ENCODE results near the gene RENBP.

Gene RENBP

GRCh38 chrX:153920546-153920945, 23.9 kb downstream of the RENBP start:
- no CpG with 5 or more reads among the region's 14 CpGs for WGBS (ENCODE audit: extremely low coverage, insufficient coverage, insufficient read length)
- H3K27me3 ChIP-seq (ENCODE audit: insufficient read depth, low read length): no peaks in the 10 kb centered on the region

DNA sequence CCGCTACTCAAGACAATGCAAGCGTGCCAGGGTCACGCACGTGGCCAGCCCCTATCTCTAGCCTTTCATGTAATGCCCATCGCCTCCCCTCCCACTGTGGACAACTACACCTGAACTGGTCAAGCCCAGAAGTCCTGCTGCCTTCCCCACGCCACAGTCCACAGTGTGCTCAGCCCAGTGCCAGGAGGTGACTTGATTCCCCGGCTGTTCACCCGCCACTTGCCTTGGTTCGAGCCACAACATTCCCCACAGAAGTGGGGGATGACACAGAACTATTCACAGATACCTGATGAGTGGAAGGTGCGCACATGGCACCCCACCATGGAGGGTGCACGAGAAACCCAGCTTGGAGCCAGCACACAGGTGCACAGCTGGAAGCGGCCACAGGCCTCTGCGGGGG, 25.2 kb downstream of the RENBP start:
- Histone ChIP-seq H3K4ac (ENCODE audit: low read depth, low read length) (no peak overlapping the region), H3K18ac (ENCODE audit: low read length) (no peak overlapping the region), H3K79me2 (ENCODE audit: control insufficient read depth, insufficient read depth, low read length, poor library complexity) (no peaks in the 10 kb centered on the region), H3K27ac (ENCODE audit: low read depth, low read length) (no peak overlapping the region), H2BK120ac (ENCODE audit: insufficient read depth, low read length, poor library complexity) (no peak overlapping the region), H3K4me2 (ENCODE audit: low read length) (no peak overlapping the region), H3K9ac (ENCODE audit: low read length) (no peak overlapping the region), H4K12ac (ENCODE audit: low read depth, low read length) (no peak overlapping the region), H3K9me3 (ENCODE audit: insufficient read depth, low read depth, low read length) (peaks cover 2% of the 10 kb centered on the region), H3K4me1 (ENCODE audit: control insufficient read depth in 1 of 2, insufficient read depth in 2 of 2, low read length in 2 of 2) (peaks cover 0 to 3% of the 10 kb centered on the region in 2 experiments), H3K4me3 (ENCODE audit: low read depth, low read length) (no peak overlapping the region), H2BK12ac (ENCODE audit: low read length) (no peak overlapping the region), H3K79me1 (ENCODE audit: low read length) (no peaks in the 10 kb centered on the region), H3K23ac (ENCODE audit: low read length) (no peak overlapping the region), H4K8ac (ENCODE audit: low read depth, low read length) (no peak overlapping the region), H3K36me3 (ENCODE audit: control insufficient read depth in 1 of 2, insufficient read depth in 2 of 2, low read length in 2 of 2) (no peaks in the 10 kb centered on the region), H3K14ac (ENCODE audit: low read length) (no peak overlapping the region), H3K27me3 (ENCODE audit: insufficient read depth, low read length) (no peaks in the 10 kb centered on the region), H2AFZ (ENCODE audit: insufficient read depth, low read length, poor library complexity) (no peak overlapping the region), H4K91ac (ENCODE audit: low read depth, low read length) (no peak overlapping the region), H2BK5ac (ENCODE audit: low read depth, low read length, poor library complexity) (no peak overlapping the region), H2AK5ac (ENCODE audit: low read length) (no peak overlapping the region)
- no CpG with 5 or more reads among the region's 13 CpGs for WGBS (ENCODE audit: extremely low coverage, insufficient coverage, insufficient read length)
- DNase-seq: no peak

More at GRCh38 chrX:153920546-153920945, 23.9 kb downstream of the RENBP start:
- no peak overlapping the region for H2AK5ac ChIP-seq (ENCODE audit: low read length)
- no peak overlapping the region for H2AFZ ChIP-seq (ENCODE audit: insufficient read depth, low read length, poor library complexity)
- no peak overlapping the region for H4K8ac ChIP-seq (ENCODE audit: low read depth, low read length)
- H3K14ac ChIP-seq (ENCODE audit: low read length): no peak overlapping the region
- no peak overlapping the region for H3K27ac ChIP-seq (ENCODE audit: low read depth, low read length)
- no peaks in the 10 kb centered on the region for H3K79me2 ChIP-seq (ENCODE audit: control insufficient read depth, insufficient read depth, low read length, poor library complexity)
- no peak overlapping the region for H2BK5ac ChIP-seq (ENCODE audit: low read depth, low read length, poor library complexity)
- H3K9ac ChIP-seq (ENCODE audit: low read length): no peak overlapping the region
- H2BK12ac ChIP-seq (ENCODE audit: low read length): no peak overlapping the region
- no peak overlapping the region for H3K4ac ChIP-seq (ENCODE audit: low read depth, low read length)
- no peak overlapping the region for H4K12ac ChIP-seq (ENCODE audit: low read depth, low read length)
- H3K4me3 ChIP-seq (ENCODE audit: low read depth, low read length): no peak overlapping the region
- H3K23ac ChIP-seq (ENCODE audit: low read length): no peak overlapping the region
- no peak overlapping the region for H4K91ac ChIP-seq (ENCODE audit: low read depth, low read length)
- no peak overlapping the region for H3K18ac ChIP-seq (ENCODE audit: low read length)
- H2BK120ac ChIP-seq (ENCODE audit: insufficient read depth, low read length, poor library complexity): no peak overlapping the region
- H3K79me1 ChIP-seq (ENCODE audit: low read length): no peaks in the 10 kb centered on the region
- peaks cover 0 to 4% of the 10 kb centered on the region in 2 experiments for H3K4me1 ChIP-seq (ENCODE audit: control insufficient read depth in 1 of 2, insufficient read depth in 2 of 2, low read length in 2 of 2)
- no peak for DNase-seq
- H3K36me3 ChIP-seq (ENCODE audit: control insufficient read depth in 1 of 2, insufficient read depth in 2 of 2, low read length in 2 of 2): no peaks in the 10 kb centered on the region
- peaks cover 2% of the 10 kb centered on the region for H3K9me3 ChIP-seq (ENCODE audit: insufficient read depth, low read depth, low read length)
- H3K4me2 ChIP-seq (ENCODE audit: low read length): no peak overlapping the region

GRCh38 chrX:153917869-153918268, 26.6 kb downstream of the RENBP start:
- no peak overlapping the region for H3K9ac ChIP-seq (ENCODE audit: low read length)
- no peaks in the 10 kb centered on the region for H3K79me2 ChIP-seq (ENCODE audit: control insufficient read depth, insufficient read depth, low read length, poor library complexity)
- no peaks in the 10 kb centered on the region for H3K36me3 ChIP-seq (ENCODE audit: control insufficient read depth in 1 of 2, insufficient read depth in 2 of 2, low read length in 2 of 2)
- H3K23ac ChIP-seq (ENCODE audit: low read length): no peak overlapping the region
- no peak overlapping the region for H3K27ac ChIP-seq (ENCODE audit: low read depth, low read length)
- no peak overlapping the region for H3K14ac ChIP-seq (ENCODE audit: low read length)
- no peak overlapping the region for H2AFZ ChIP-seq (ENCODE audit: insufficient read depth, low read length, poor library complexity)
- H4K12ac ChIP-seq (ENCODE audit: low read depth, low read length): no peak overlapping the region
- no peak overlapping the region for H3K4me2 ChIP-seq (ENCODE audit: low read length)
- H3K27me3 ChIP-seq (ENCODE audit: insufficient read depth, low read length): no peaks in the 10 kb centered on the region
- no peak overlapping the region for H4K8ac ChIP-seq (ENCODE audit: low read depth, low read length)
- H2AK5ac ChIP-seq (ENCODE audit: low read length): no peak overlapping the region
- H3K4ac ChIP-seq (ENCODE audit: low read depth, low read length): no peak overlapping the region
- H2BK120ac ChIP-seq (ENCODE audit: insufficient read depth, low read length, poor library complexity): no peak overlapping the region
- no peak for DNase-seq
- no peak overlapping the region for H4K91ac ChIP-seq (ENCODE audit: low read depth, low read length)
- H3K9me3 ChIP-seq (ENCODE audit: insufficient read depth, low read depth, low read length): peaks cover 2% of the 10 kb centered on the region
- no peak overlapping the region for H2BK12ac ChIP-seq (ENCODE audit: low read length)
- no peaks in the 10 kb centered on the region for H3K79me1 ChIP-seq (ENCODE audit: low read length)
- no CpG with 5 or more reads among the region's 6 CpGs for WGBS (ENCODE audit: extremely low coverage, insufficient coverage, insufficient read length)
- H3K18ac ChIP-seq (ENCODE audit: low read length): no peak overlapping the region
- no peak overlapping the region for H2BK5ac ChIP-seq (ENCODE audit: low read depth, low read length, poor library complexity)
- peaks cover 0 to 3% of the 10 kb centered on the region in 2 experiments for H3K4me1 ChIP-seq (ENCODE audit: control insufficient read depth in 1 of 2, insufficient read depth in 2 of 2, low read length in 2 of 2)
- H3K4me3 ChIP-seq (ENCODE audit: low read depth, low read length): no peak overlapping the region

DNA sequence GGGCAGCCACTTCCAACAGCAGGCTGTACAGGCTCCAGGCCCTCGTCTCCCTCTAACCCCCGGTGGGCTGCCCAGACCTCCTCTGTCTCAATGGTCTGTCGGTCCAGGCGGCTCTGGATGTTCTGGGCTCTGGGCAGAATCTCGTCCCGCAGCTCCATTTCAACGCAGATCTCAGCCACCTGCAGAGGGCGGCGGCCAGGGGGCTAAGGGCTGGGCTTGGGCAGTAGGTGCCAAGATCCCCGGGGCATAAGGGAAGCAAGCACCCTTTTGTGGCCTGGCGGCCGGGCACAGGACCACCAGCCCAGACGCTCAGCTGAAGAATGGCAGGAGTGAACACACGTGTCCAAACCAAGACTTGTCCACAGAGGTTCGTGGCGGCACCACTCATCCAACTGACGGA, 30.7 kb downstream of the RENBP start:
- no peak overlapping the region for H3K9ac ChIP-seq (ENCODE audit: low read length)
- H3K27me3 ChIP-seq (ENCODE audit: insufficient read depth, low read length): no peaks in the 10 kb centered on the region
- H3K18ac ChIP-seq (ENCODE audit: low read length): no peak overlapping the region
- H3K79me1 ChIP-seq (ENCODE audit: low read length): no peaks in the 10 kb centered on the region
- no peak for DNase-seq
- no peak overlapping the region for H2BK12ac ChIP-seq (ENCODE audit: low read length)
- H2AFZ ChIP-seq (ENCODE audit: insufficient read depth, low read length, poor library complexity): no peak overlapping the region
- H3K4me2 ChIP-seq (ENCODE audit: low read length): no peak overlapping the region
- H4K8ac ChIP-seq (ENCODE audit: low read depth, low read length): no peak overlapping the region
- no peak overlapping the region for H4K91ac ChIP-seq (ENCODE audit: low read depth, low read length)
- H2BK120ac ChIP-seq (ENCODE audit: insufficient read depth, low read length, poor library complexity): no peak overlapping the region
- H3K36me3 ChIP-seq (ENCODE audit: control insufficient read depth in 1 of 2, insufficient read depth in 2 of 2, low read length in 2 of 2): no peaks in the 10 kb centered on the region
- no peak overlapping the region for H3K27ac ChIP-seq (ENCODE audit: low read depth, low read length)
- H3K79me2 ChIP-seq (ENCODE audit: control insufficient read depth, insufficient read depth, low read length, poor library complexity): no peaks in the 10 kb centered on the region
- no CpG with 5 or more reads among the region's 17 CpGs for WGBS (ENCODE audit: extremely low coverage, insufficient coverage, insufficient read length)
- H3K9me3 ChIP-seq (ENCODE audit: insufficient read depth, low read depth, low read length): no peaks in the 10 kb centered on the region
- H3K4ac ChIP-seq (ENCODE audit: low read depth, low read length): no peak overlapping the region
- H2AK5ac ChIP-seq (ENCODE audit: low read length): no peak overlapping the region
- no peak overlapping the region for H3K4me3 ChIP-seq (ENCODE audit: low read depth, low read length)
- H3K4me1 ChIP-seq (ENCODE audit: control insufficient read depth in 1 of 2, insufficient read depth in 2 of 2, low read length in 2 of 2): no peaks in the 10 kb centered on the region
- no peak overlapping the region for H3K23ac ChIP-seq (ENCODE audit: low read length)
- H3K14ac ChIP-seq (ENCODE audit: low read length): no peak overlapping the region
- H4K12ac ChIP-seq (ENCODE audit: low read depth, low read length): no peak overlapping the region
- no peak overlapping the region for H2BK5ac ChIP-seq (ENCODE audit: low read depth, low read length, poor library complexity)

All from trophoblast cell (in vitro differentiated cells and primary cell).